ENCODE results near the gene PGA5.
"Not testable (repeated sequence)": the region's sequence is repeated elsewhere in the genome, so short reads cannot be mapped to it uniquely, and the experiment has no call there.

DNA sequence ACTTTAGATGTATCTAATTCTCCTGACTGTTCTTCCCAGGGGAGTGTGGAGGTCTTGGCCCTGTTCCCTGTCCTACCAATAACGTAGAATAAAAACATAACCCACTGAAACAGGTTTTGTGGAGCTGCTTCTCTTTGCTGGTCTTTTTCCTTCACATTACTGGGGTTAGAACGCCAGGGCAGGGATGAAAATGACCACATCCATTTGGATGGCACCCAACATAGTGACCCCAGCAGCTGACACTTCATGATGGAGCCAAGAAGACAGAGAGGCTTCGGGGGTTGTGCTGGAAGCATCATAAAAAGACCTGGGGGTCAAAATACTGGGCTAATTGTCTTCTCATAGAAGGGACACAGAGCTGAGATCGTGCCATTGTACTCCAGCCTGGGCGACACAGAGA, 9.4 kb upstream of the PGA5 start:
- TF ChIP-seq, protein P1, sequence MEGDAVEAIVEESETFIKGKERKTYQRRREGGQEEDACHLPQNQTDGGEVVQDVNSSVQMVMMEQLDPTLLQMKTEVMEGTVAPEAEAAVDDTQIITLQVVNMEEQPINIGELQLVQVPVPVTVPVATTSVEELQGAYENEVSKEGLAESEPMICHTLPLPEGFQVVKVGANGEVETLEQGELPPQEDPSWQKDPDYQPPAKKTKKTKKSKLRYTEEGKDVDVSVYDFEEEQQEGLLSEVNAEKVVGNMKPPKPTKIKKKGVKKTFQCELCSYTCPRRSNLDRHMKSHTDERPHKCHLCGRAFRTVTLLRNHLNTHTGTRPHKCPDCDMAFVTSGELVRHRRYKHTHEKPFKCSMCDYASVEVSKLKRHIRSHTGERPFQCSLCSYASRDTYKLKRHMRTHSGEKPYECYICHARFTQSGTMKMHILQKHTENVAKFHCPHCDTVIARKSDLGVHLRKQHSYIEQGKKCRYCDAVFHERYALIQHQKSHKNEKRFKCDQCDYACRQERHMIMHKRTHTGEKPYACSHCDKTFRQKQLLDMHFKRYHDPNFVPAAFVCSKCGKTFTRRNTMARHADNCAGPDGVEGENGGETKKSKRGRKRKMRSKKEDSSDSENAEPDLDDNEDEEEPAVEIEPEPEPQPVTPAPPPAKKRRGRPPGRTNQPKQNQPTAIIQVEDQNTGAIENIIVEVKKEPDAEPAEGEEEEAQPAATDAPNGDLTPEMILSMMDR (IDR thresholded peaks at IDR 0.05) = not testable (repeated sequence)
- not testable (repeated sequence) for TF ChIP-seq POLR2A (IDR thresholded peaks at IDR 0.05)

Data from thyroid gland (tissue), 4 donors.